HEK293T (cell line): Measurements from ENCODE around the gene HOXA7.

ENCODE experiments used
- ARNT ChIP-seq: fragments of 450-650 bp; IDR thresholded peaks from 2 replicates; pipeline ENCODE4 v1.6.1; 2017; ENCODE audit warnings: mild to moderate bottlenecking
- BHLHE40 ChIP-seq: fragments of 450-650 bp; IDR thresholded peaks from 2 replicates; pipeline ENCODE4 v1.6.1; 2016; ENCODE audit warnings: mild to moderate bottlenecking, moderate library complexity, borderline replicate concordance
- CTBP1 ChIP-seq: fragments of 450-650 bp; IDR thresholded peaks from 2 replicates; pipeline ENCODE4 v1.6.1; 2016; ENCODE audit warnings: borderline replicate concordance
- FOXK2 ChIP-seq: fragments of 450-650 bp; IDR thresholded peaks from 2 replicates; pipeline ENCODE4 v1.6.1; 2016; ENCODE audit warnings: mild to moderate bottlenecking
- HDGF ChIP-seq: fragments of 450-650 bp; IDR thresholded peaks from 2 replicates; pipeline ENCODE4 v1.6.1; 2017; ENCODE audit warnings: antibody characterized with exemption, borderline replicate concordance
- L3MBTL2 ChIP-seq: fragments of 450-650 bp; conservative IDR thresholded peaks from 2 replicates; pipeline ENCODE4 v1.6.1; 2016; ENCODE audit warnings: mild to moderate bottlenecking
- LEF1 ChIP-seq: fragments of 450-650 bp; IDR thresholded peaks from 2 replicates; pipeline ENCODE4 v1.6.1; 2017; ENCODE audit warnings: mild to moderate bottlenecking, borderline replicate concordance
- SP1 ChIP-seq: fragments of 450-650 bp; IDR thresholded peaks from 2 replicates; pipeline ENCODE4 v1.6.1; 2017
- SUZ12 ChIP-seq: fragments of 450-650 bp; IDR thresholded peaks from 2 replicates; pipeline ENCODE4 v1.6.1; 2016; ENCODE audit warnings: mild to moderate bottlenecking
- TARDBP ChIP-seq: fragments of 450-650 bp; IDR thresholded peaks from 2 replicates; pipeline ENCODE4 v1.6.1; 2016
- ZNF384 ChIP-seq: fragments of 450-650 bp; IDR thresholded peaks from 2 replicates; pipeline ENCODE4 v1.6.1; 2016

GRCh38 chr7:27172315-27172774 is 15.9 kb upstream of the HOXA7 start:
- no peak for TF ChIP-seq SUZ12
- no peak for TF ChIP-seq BHLHE40
- no peak for TF ChIP-seq L3MBTL2
- TF ChIP-seq TARDBP, result no peak
- no peak for TF ChIP-seq FOXK2
- TF ChIP-seq CTBP1, result no peak
- no peak for TF ChIP-seq HDGF
- TF ChIP-seq SP1, result no peak
- TF ChIP-seq ARNT, result no peak
- no peak for TF ChIP-seq LEF1
- no peak for TF ChIP-seq ZNF384
